ENCODE measurements around the gene SCGB1A1. TPM values are rescaled to one million over a fixed set of nuclear protein-coding genes. Genes with fewer than 3 reads are reported as not detected.

SCGB1A1 gene
- total RNA-seq, 4 donors from 2014 or later, result 3.0 TPM; not detected in 3

GRCh38 chr11:62391642-62392425, 27.0 kb upstream of the SCGB1A1 start:
- H3K36me3 ChIP-seq, result no peaks in the 10 kb centered on the region
- intact Hi-C loops (cut with DNase I), result no loop called here
- no peaks in the 10 kb centered on the region for H3K9me3 ChIP-seq
- no peak for TF ChIP-seq CTCF (IDR thresholded peaks at IDR 0.05)
- TF ChIP-seq POLR2AphosphoS5 (IDR thresholded peaks at IDR 0.05), result no peak
- no peak for DNase-seq (ENCODE audit: extremely low spot score)
- no peak overlapping the region for H3K4me3 ChIP-seq
- 91% methylated on average over 16 of the region's 16 CpGs for WGBS
- no peaks in the 10 kb centered on the region for H3K27me3 ChIP-seq
- no peak overlapping the region for H3K27ac ChIP-seq (replicated peaks in 1 of 4)
- H3K4me1 ChIP-seq, result peaks cover 7 to 25% (median 25%) of the 10 kb centered on the region in 4 donors

GRCh38 chr11:62392506-62392905, 26.3 kb upstream of the SCGB1A1 start:
- TF ChIP-seq POLR2AphosphoS5 (IDR thresholded peaks at IDR 0.05), result no peak
- no peak for TF ChIP-seq EP300 (IDR thresholded peaks at IDR 0.05)
- H3K36me3 ChIP-seq, result no peaks in the 10 kb centered on the region
- WGBS, result 70% methylated on average over 3 of the region's 3 CpGs
- peaks cover 10 to 32% (median 32%) of the 10 kb centered on the region in 4 donors for H3K4me1 ChIP-seq
- no peak overlapping the region for H3K27ac ChIP-seq (replicated peaks in 1 of 4)
- intact Hi-C loops (cut with DNase I), result no loop called here
- DNase-seq (ENCODE audit: extremely low spot score), result no peak
- no peaks in the 10 kb centered on the region for H3K9me3 ChIP-seq
- no peaks in the 10 kb centered on the region for H3K27me3 ChIP-seq
- H3K4me3 ChIP-seq, result no peak overlapping the region

GRCh38 chr11:62393061-62393611, 25.7 kb upstream of the SCGB1A1 start:
- Histone ChIP-seq H3K4me1 (peaks cover 16 to 38% (median 38%) of the 10 kb centered on the region in 4 donors), H3K36me3 (no peaks in the 10 kb centered on the region), H3K27me3 (no peaks in the 10 kb centered on the region), H3K4me3 (no peak overlapping the region), H3K27ac (replicated peaks in 1 of 4) (no peak overlapping the region), H3K9me3 (no peaks in the 10 kb centered on the region)
- intact Hi-C loops (cut with DNase I), result no loop called here
- no peak for DNase-seq (ENCODE audit: extremely low spot score)
- no peak for TF ChIP-seq EP300 (IDR thresholded peaks at IDR 0.05)
- peak in 1 of 3 experiments; percentile 8 for TF ChIP-seq CTCF (IDR thresholded peaks at IDR 0.05)
- TF ChIP-seq POLR2AphosphoS5 (IDR thresholded peaks at IDR 0.05), result no peak
- 54% methylated on average over 11 of the region's 12 CpGs for whole genome bisulfite sequencing

GRCh38 chr11:62393735-62394134, 25.1 kb upstream of the SCGB1A1 start:
- H3K36me3 ChIP-seq, result no peaks in the 10 kb centered on the region
- H3K4me1 ChIP-seq, result peaks cover 22 to 44% (median 44%) of the 10 kb centered on the region in 4 donors
- no peak overlapping the region for H3K4me3 ChIP-seq
- H3K27me3 ChIP-seq, result no peaks in the 10 kb centered on the region
- no peak overlapping the region for H3K27ac ChIP-seq (replicated peaks in 1 of 4)
- no peaks in the 10 kb centered on the region for H3K9me3 ChIP-seq
- DNase-seq (ENCODE audit: extremely low spot score), result no peak
- intact Hi-C loops (cut with DNase I), result no loop called here
- 59% methylated on average over 5 of the region's 5 CpGs for WGBS
- no peak for TF ChIP-seq CTCF (IDR thresholded peaks at IDR 0.05)
- TF ChIP-seq EP300 (IDR thresholded peaks at IDR 0.05), result no peak
- TF ChIP-seq POLR2AphosphoS5 (IDR thresholded peaks at IDR 0.05), result no peak
- TF ChIP-seq POLR2A (IDR thresholded peaks at IDR 0.05; ENCODE audit: low read depth), result no peak

- Histone ChIP-seq H3K4me3 (peak overlapping the region; percentile 45 to 60 (median 48)), H3K9me3 (no peaks in the 10 kb centered on the region), H3K27ac (replicated peaks in 1 of 4) (peak overlapping the region; percentile 74 to 81 (median 79)), H3K27me3 (no peaks in the 10 kb centered on the region), H3K4me1 (peaks cover 35 to 57% (median 56%) of the 10 kb centered on the region in 4 donors), H3K36me3 (no peaks in the 10 kb centered on the region)
- intact Hi-C loops (cut with DNase I), result loop anchor here (5.0 kb wide), 1 partner anchor 147 kb away; no protein-coding TSS in a partner anchor
- no peak for DNase-seq (ENCODE audit: extremely low spot score)
- 2% methylated on average over 14 of the region's 14 CpGs for WGBS
- TF ChIP-seq POLR2AphosphoS5 (IDR thresholded peaks at IDR 0.05) (peak; percentile 45 to 57), EP300 (IDR thresholded peaks at IDR 0.05) (no peak), POLR2A (IDR thresholded peaks at IDR 0.05; ENCODE audit: low read depth) (no peak), CTCF (IDR thresholded peaks at IDR 0.05) (peak; percentile 67 to 75 (median 74))
Measured at GRCh38 chr11:62394825-62395538, 23.9 kb upstream of the SCGB1A1 start.

Measured in esophagus muscularis mucosa (tissue), 4 donors.